Activated CD8-positive, alpha-beta memory T cell treated with anti-CD3 and anti-CD28 coated beads, Interleukin-2, amount 10 ng/mL, durations not matched to agents 7 days and 5 days (primary cell): ENCODE results near the gene COQ10A. TPM values are rescaled to one million over a fixed set of nuclear protein-coding genes. Genes with fewer than 3 reads are reported as not detected.

Experiments
- ATAC-seq: fragments of 150-1000 bp; cut with Tn5 transposase; one replicate; pipeline ENCODE4 v1.10.0; 2021; ENCODE audit warnings: moderate library complexity
- CTCF ChIA-PET: fragments of 350-600 bp; sonication (Branson Sonifier 250); formaldehyde crosslinking; loops from one replicate; lab custom pipeline; 2021; ENCODE audit warnings: antibody characterized with exemption; lab: Charles Lee
- DNase-seq: peaks from one replicate; pipeline ENCODE4 v3.0.0-alpha.2; 2020
- H3K27ac Mint-ChIP-seq: one replicate; pipeline ENCODE4 v1.8.0; 2021; ENCODE audit warnings: mild to moderate bottlenecking, mixed read lengths
- H3K27me3 Mint-ChIP-seq: one replicate; pipeline ENCODE4 v1.8.0; 2021; ENCODE audit warnings: mixed read lengths
- H3K36me3 Mint-ChIP-seq: one replicate; pipeline ENCODE4 v1.8.0; 2021; ENCODE audit warnings: mild to moderate bottlenecking, mixed read lengths
- H3K4me1 Mint-ChIP-seq: one replicate; pipeline ENCODE4 v1.8.0; 2021; ENCODE audit warnings: mixed read lengths
- H3K4me3 Mint-ChIP-seq: one replicate; pipeline ENCODE4 v1.8.0; 2021; ENCODE audit warnings: mild to moderate bottlenecking, moderate library complexity, mixed read lengths
- H3K9me3 Mint-ChIP-seq: one replicate; pipeline ENCODE4 v1.8.0; 2022; ENCODE audit warnings: low read depth, mixed read lengths
- total RNA-seq, 2 experiments: library from RNA; stranded (reverse); gene quantifications; one replicate each; pipeline ENCODE4 v1.2.3, GENCODE V29; 2021

The COQ10A gene
- total RNA-seq: 10 to 100 TPM; 16.0 to 17.4 TPM

DNA sequence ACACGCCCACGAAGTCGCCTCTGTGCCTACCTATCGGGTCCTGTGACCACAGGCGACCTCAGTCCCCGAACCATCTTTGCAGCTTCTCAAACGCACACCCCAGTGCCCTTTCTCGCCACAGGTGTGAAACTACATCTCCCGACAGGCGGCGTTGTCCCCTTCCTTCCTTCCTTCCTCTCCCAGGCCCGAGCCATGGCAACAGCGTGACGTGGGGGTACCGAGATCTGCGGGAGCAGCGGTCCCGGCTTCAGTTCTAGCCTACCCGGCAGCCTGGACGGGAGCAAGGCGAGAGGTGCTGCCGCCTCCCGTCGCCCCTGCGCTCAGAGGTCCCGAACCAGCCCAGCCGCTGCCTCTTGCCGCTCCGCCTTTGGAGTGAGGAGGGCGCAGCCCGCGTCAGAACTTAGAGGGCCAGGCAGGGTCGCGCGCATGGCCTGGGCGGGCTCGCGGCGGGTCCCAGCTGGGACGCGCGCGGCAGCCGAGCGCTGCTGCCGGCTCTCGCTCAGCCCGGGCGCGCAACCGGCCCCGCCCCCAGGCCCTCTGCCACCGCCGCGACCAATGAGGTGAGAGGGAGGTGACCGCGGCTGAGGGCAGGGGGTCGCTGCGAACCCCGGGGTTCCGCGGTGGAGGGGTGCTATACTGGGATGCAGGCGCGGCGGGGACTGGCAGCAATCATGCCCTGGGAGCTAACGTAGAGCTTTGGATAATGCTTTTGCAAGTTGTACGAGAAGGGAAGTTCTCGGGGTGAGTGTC is at the start of gene COQ10A:
Gene COQ10A, plus strand, starts transcription at position 250 of the 750 bp plus-strand sequence. Its CDS starts 177 bp downstream, at position 427.
- no peaks in the 10 kb centered on the region for H3K27me3 Mint-ChIP-seq
- H3K4me1 Mint-ChIP-seq: peaks cover 19% of the 10 kb centered on the region
- peak within 1 kb of the TSS; percentile 89 for H3K27ac Mint-ChIP-seq
- H3K4me3 Mint-ChIP-seq: peak within 1 kb of the TSS; percentile 85
- no peaks in the 10 kb centered on the region for H3K9me3 Mint-ChIP-seq
- CTCF ChIA-PET: interaction anchor here (0.5 to 6.0 kb wide), 18 partner anchors 9 to 1871 kb away, joined by 3 to 45 read pairs (median 6); partner anchors contain the start of genes ANKRD52, RNF41, SMARCC2 and SPRYD4
- peaks cover 3% of the 10 kb centered on the region for H3K36me3 Mint-ChIP-seq
- ATAC-seq: peak; percentile 94
- DNase-seq: peak; percentile 93

DNA sequence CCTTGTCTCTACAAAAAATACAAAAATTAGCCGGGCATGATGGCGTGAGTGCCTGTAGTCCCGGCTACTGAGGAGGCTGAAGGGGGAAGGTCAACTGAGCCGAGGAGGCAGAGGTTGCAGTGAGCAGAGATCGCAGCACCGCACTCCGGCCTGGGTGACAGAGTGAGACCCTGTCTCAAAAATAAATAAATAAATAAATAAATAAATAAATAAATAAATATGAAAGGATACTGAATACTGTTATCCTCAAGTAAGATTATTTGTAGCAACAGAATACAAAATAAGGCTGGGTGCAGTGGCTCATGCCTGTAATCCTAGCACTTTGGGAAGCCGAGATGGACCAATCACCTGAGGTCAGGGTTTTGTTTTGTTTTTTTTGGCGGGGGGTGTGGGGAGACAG is 46.9 kb upstream of the COQ10A start:
- Mint-ChIP-seq H3K27me3 (no peaks in the 10 kb centered on the region), H3K4me3 (no peak overlapping the region), H3K27ac (no peak overlapping the region), H3K36me3 (peaks cover 8% of the 10 kb centered on the region), H3K9me3 (no peaks in the 10 kb centered on the region), H3K4me1 (peaks cover 29% of the 10 kb centered on the region)
- ATAC-seq (no peak), DNase-seq (no peak)
- CTCF ChIA-PET: interaction anchor here (1.2 to 4.2 kb wide), 5 partner anchors 13 to 93 kb away, joined by 3 to 57 read pairs (median 24); partner anchors contain the start of genes COQ10A, ESYT1 and SMARCC2

DNA sequence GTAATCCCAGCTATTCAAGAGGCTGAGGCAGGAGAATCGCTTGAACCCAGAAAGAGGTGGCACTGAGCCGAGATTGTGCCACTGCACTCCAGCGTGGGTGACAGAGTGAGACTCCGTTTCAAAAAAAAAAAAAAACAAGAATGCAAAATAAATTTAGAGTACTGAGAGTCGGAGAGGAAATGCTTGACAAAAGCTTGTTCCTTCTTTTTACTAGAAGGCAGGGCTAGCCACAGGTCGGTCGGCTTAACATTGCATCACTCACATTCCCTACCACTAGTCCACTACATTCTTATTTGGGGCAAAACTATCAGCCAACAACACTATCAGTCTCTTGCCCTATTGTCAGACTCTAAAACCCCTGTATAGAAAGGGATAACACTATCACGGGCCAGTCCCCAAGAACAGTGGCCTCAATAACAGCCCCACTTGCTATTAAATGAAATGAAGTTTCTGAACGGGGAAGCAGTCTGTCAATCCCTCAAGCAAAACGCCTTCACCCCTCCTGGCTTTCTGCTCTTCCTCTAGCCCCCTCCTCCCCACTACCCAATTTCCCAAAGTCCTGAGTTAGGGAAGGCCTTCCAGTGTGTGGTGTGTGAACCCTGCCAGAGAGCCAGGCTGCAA is 46.0 kb upstream of the COQ10A start:
- no peaks in the 10 kb centered on the region for H3K9me3 Mint-ChIP-seq
- ATAC-seq: no peak
- H3K27me3 Mint-ChIP-seq: no peaks in the 10 kb centered on the region
- peak overlapping the region; percentile 93 for H3K27ac Mint-ChIP-seq
- CTCF ChIA-PET: interaction anchor here (0.8 to 4.2 kb wide), 10 partner anchors 14 to 243 kb away, joined by 3 to 57 read pairs (median 12); partner anchors contain the start of genes CNPY2, COQ10A, ESYT1 and SMARCC2
- DNase-seq: no peak
- H3K4me3 Mint-ChIP-seq: peak overlapping the region; percentile 97
- peaks cover 37% of the 10 kb centered on the region for H3K4me1 Mint-ChIP-seq
- H3K36me3 Mint-ChIP-seq: peaks cover 4% of the 10 kb centered on the region

DNA sequence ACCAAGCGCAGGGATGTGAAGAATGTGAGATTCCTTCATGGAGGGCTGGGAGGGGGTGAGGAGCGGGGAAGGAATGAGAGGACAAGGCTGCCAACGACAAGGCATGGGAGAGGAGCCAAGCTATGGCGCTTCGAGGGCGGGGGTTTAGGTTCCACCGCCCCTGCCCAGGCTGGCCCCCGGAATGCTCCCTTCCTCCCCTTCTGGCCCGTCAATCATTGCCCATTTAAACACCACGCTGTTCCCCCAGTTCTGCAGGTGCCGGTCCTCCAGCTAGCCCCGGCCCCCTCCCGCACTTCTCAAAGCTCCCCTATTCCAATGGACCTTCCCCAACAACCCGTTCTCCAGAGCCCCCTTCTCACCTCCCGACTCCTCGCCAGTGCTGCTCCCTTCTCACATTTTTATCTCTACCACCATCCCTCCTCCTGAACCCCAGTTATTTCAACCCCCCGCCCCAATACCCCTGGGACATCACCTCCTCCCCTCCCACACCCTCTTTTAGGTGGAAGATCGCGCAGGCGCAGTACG is 45.4 kb upstream of the COQ10A start:
- ATAC-seq: peak; percentile 37
- no peaks in the 10 kb centered on the region for H3K9me3 Mint-ChIP-seq

DNA sequence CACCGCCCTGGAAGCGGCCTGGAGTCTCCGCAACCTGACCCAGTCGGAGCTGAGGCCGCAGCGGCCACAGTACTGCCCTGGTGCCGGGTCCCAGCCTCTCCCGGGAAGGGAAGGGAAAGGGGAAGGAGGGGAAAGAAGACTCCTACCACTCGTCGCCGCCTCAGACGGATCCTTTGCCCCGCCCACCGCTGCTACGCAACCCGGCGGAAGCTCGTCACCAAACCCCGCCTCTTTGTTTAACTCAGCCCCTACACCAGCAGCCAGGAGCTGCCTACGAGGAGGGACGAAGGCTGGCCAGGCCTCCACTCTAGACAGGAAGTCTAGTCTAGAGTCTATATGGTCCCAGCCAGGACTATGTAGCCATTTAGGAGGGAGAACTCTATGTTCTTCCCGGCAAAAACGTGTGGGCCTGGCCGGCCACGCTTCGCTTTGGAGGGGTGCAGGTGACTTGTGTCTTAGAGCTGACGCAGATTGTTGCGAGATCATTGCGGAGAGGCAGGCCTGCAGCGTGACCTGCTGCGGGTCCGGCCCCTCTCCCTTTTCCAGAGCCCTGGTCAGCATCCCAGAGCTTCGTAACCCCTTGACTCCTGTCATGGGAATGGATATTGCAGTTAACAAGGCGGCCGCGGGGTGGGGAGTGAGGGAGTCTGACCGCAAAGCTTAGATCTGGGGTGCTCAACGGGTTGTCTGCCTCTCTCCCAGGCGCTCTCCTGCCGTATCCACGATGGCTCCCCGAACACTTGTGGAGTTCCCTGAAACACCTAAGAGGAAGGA is 44.8 kb upstream of the COQ10A start, which contains the start of gene RNF41:
Gene RNF41, minus strand, starts transcription at position 166 of the 774 bp plus-strand sequence. CDS start 7,875 bp downstream, outside the sequence.
- ATAC-seq: peak; percentile 86
- Mint-ChIP-seq H3K4me3 (peak within 1 kb of the TSS; percentile 97), H3K36me3 (peaks cover 4% of the 10 kb centered on the region), H3K27me3 (no peaks in the 10 kb centered on the region), H3K4me1 (peaks cover 42% of the 10 kb centered on the region), H3K9me3 (no peaks in the 10 kb centered on the region), H3K27ac (peak within 1 kb of the TSS; percentile 93)
- CTCF ChIA-PET: interaction anchor here (0.6 to 4.2 kb wide), 34 partner anchors 9 to 503 kb away, joined by 3 to 57 read pairs (median 4); partner anchors contain the start of genes ANKRD52, CNPY2, COQ10A and CS
- peak; percentile 95 for DNase-seq

More for the DNA sequence above, 45.4 kb upstream of the COQ10A start:
- peak overlapping the region; percentile 97 for H3K4me3 Mint-ChIP-seq
- peaks cover 7% of the 10 kb centered on the region for H3K36me3 Mint-ChIP-seq
- peak overlapping the region; percentile 93 for H3K27ac Mint-ChIP-seq
- CTCF ChIA-PET: interaction anchor here (0.8 to 4.2 kb wide), 19 partner anchors 8 to 491 kb away, joined by 3 to 57 read pairs (median 6); partner anchors contain the start of genes ANKRD52, CNPY2, COQ10A and CS
- peaks cover 42% of the 10 kb centered on the region for H3K4me1 Mint-ChIP-seq
- no peak for DNase-seq
- no peaks in the 10 kb centered on the region for H3K27me3 Mint-ChIP-seq

DNA sequence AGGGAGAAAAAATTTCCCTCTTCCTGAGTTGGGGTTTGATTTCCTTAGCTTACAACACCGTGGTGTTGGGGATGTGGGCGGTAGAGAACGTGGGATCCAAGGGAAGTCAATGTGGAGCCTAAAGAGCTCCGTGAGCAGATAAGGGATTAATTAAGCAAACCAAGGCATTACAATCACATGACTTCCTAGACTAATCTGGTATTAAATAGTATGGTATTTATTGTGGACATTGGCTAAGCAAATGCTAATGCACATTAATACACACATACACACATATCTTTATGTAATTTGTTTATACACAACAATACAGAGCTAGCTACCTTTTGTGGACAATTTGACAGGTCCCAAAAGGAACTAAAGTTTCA is 44.2 kb upstream of the COQ10A start:
- DNase-seq (no peak), ATAC-seq (no peak)
- Mint-ChIP-seq H3K4me1 (peaks cover 42% of the 10 kb centered on the region), H3K9me3 (no peaks in the 10 kb centered on the region), H3K27ac (peak overlapping the region; percentile 93), H3K4me3 (peak overlapping the region; percentile 97), H3K27me3 (no peaks in the 10 kb centered on the region), H3K36me3 (peaks cover 7% of the 10 kb centered on the region)
- CTCF ChIA-PET: interaction anchor here (0.7 to 4.2 kb wide), 26 partner anchors 9 to 503 kb away, joined by 3 to 57 read pairs (median 5); partner anchors contain the start of genes ANKRD52, COQ10A, DNAJC14 and ESYT1

DNA sequence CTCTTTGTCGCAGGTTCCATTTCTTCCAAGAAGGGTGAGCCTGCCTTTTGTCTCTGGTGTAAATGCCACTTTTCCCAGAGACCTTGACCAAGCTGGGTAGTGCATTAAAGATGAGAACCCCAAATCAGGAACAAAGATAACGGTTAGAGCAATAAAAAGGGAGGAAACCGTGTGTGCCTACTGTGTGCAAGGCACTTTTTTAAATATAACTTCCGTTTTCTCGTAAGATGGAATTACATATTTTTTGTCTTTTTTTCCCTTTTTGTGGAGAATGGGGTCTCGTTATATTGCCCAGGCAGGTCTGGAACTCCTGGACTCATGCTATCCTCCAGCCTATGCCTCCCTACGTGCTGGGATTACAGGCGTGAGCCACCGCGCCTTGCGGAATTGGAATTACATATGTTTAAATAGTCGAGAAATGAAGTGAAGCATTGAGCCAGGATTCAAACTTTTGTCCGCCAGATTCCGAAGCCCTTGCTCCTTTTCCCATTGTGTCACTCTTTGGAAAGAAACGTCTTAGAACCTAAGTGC is 43.1 kb upstream of the COQ10A start:
- peaks cover 7% of the 10 kb centered on the region for H3K36me3 Mint-ChIP-seq
- CTCF ChIA-PET: interaction anchor here (1.0 to 4.2 kb wide), 6 partner anchors 9 to 241 kb away, joined by 3 to 57 read pairs (median 19); partner anchors contain the start of genes ESYT1, SMARCC2 and ZC3H10
- DNase-seq (no peak), ATAC-seq (no peak)
- no peaks in the 10 kb centered on the region for H3K9me3 Mint-ChIP-seq
- peaks cover 42% of the 10 kb centered on the region for H3K4me1 Mint-ChIP-seq
- H3K27ac Mint-ChIP-seq: peak overlapping the region; percentile 75
- H3K27me3 Mint-ChIP-seq: no peaks in the 10 kb centered on the region
- H3K4me3 Mint-ChIP-seq: peak overlapping the region; percentile 97

DNA sequence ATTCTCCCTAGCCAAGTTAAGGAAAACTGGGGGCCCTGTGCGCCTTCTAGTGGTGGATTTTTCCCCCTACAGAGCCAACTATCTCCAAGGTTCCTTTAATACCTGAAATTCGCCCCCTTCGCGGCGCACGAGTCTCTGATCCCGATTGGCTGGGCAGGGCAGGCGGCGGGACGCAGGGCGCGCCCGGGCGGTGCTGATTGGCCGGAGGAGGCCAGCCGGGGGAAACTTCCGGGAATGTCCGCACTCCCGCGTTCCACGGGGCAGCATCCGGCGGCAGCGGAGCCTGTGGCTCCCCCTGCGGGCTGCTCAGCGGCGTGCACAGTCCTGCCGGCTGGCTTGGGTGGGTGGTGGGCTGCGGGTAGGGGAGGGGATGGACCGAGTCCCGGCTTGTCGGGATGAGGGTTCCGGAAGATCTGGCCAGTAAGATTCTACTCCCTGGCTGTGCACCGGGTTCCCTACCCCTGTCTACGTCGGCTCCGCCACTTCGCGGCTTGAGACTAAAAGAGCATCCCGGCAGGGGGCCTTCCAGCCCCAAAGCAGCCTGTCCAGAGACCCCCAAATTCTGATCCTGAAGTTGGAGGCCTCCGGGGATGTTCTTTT is 42.5 kb upstream of the COQ10A start, which contains the start of gene NABP2:
Gene NABP2, plus strand, starts transcription at position 241 of the 600 bp plus-strand sequence. CDS start 515 bp downstream, outside the sequence.
- H3K27me3 Mint-ChIP-seq: no peaks in the 10 kb centered on the region
- H3K4me3 Mint-ChIP-seq: peak within 1 kb of the TSS; percentile 97
- ATAC-seq (peak; percentile 85), DNase-seq (peak; percentile 97)
- peak within 1 kb of the TSS; percentile 75 for H3K27ac Mint-ChIP-seq
- CTCF ChIA-PET: interaction anchor here (1.0 to 4.2 kb wide), 2 partner anchors 9 to 34 kb away, joined by 3 to 57 read pairs; partner anchors contain the start of gene SMARCC2
- H3K4me1 Mint-ChIP-seq: peaks cover 42% of the 10 kb centered on the region
- H3K9me3 Mint-ChIP-seq: no peaks in the 10 kb centered on the region
- peaks cover 7% of the 10 kb centered on the region for H3K36me3 Mint-ChIP-seq

DNA sequence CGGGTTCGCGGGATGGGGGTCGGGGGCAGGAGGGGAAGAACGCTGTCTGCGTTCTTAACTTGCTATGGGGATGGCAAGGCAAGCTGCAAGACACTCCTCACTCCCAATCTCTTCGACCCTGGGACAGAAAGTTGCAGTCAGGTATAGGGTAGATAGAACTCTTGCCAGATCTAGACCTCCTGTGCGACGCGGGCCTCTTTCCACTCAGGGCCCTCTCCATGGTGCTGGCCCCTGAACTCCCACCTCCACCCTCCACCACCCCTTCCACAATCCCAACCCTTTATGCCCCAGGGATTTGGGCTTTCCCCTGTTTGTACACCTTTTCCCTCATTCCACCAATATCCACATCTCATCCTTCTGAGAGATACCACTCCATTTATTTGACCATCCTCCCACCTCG is 41.8 kb upstream of the COQ10A start:
- DNase-seq: no peak
- H3K36me3 Mint-ChIP-seq: peaks cover 7% of the 10 kb centered on the region
- H3K27me3 Mint-ChIP-seq: no peaks in the 10 kb centered on the region
- ATAC-seq: no peak
- peaks cover 42% of the 10 kb centered on the region for H3K4me1 Mint-ChIP-seq
- peak overlapping the region; percentile 97 for H3K4me3 Mint-ChIP-seq
- CTCF ChIA-PET: interaction anchor here (1.2 to 3.4 kb wide), 2 partner anchors 35 to 107 kb away, joined by 3 to 11 read pairs; partner anchors contain the start of genes SMARCC2 and ZC3H10
- H3K9me3 Mint-ChIP-seq: no peaks in the 10 kb centered on the region
- peak overlapping the region; percentile 75 for H3K27ac Mint-ChIP-seq

DNA sequence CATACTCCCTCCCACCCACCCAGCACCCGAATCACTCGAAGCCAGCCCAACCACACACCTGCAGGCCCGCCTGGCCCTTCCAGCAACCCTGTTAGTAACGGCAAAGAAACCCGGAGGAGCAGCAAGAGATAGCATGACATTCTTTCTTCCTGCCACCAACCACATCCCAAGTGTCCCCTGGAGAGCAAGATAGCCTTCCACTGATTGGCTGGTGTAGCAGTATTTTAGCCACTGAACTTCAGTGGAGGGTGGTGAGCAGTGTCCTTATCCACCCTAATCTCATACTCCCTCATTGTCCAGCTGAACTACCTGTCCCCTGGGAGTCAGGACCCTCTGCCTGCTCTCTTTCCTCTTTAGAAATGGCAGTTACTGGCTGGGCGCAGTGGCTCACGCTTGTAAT is 37.7 kb upstream of the COQ10A start:
- ATAC-seq (no peak), DNase-seq (no peak)
- no peak overlapping the region for H3K27ac Mint-ChIP-seq
- H3K9me3 Mint-ChIP-seq: no peaks in the 10 kb centered on the region
- peaks cover 7% of the 10 kb centered on the region for H3K36me3 Mint-ChIP-seq
- CTCF ChIA-PET: no interaction called here
- peaks cover 16% of the 10 kb centered on the region for H3K4me1 Mint-ChIP-seq
- H3K27me3 Mint-ChIP-seq: no peaks in the 10 kb centered on the region
- no peak overlapping the region for H3K4me3 Mint-ChIP-seq

DNA sequence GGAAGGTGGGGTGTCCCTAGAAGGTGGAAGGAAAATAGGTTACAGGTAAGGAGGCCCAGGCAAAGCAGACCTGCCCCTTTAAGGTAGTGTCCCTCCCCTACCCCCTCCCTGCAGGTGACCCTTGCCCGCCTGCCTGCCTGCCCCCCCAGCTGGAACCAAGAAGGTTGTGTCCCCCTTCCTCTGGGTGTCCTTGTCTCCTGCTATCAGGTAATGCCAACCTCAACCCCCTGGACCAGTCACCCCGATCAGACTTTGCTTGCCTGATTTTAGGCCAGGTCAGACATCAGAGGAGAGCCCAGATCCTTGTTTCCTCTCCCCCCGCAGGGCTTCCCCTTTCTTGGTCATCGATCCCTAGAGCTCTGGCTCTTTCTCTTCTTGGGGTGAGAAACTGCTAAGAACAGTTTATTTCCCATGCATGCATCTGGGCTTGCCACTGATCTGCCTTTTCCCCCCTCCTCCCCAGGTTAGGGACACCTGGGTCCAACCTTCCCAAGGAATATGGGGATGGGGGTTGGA is 36.8 kb upstream of the COQ10A start, which contains the start of gene SLC39A5:
Gene SLC39A5, plus strand, starts transcription at position 136 of the 516 bp plus-strand sequence. CDS start 1,224 bp downstream, outside the sequence.
- H3K27me3 Mint-ChIP-seq: no peaks in the 10 kb centered on the region
- no peak within 1 kb of the TSS for H3K27ac Mint-ChIP-seq
- peaks cover 7% of the 10 kb centered on the region for H3K36me3 Mint-ChIP-seq
- H3K4me1 Mint-ChIP-seq: peaks cover 12% of the 10 kb centered on the region
- CTCF ChIA-PET: no interaction called here
- ATAC-seq (no peak), DNase-seq (no peak)
- H3K9me3 Mint-ChIP-seq: no peaks in the 10 kb centered on the region
- no peak within 1 kb of the TSS for H3K4me3 Mint-ChIP-seq
